ENCODE results near the gene ABCD3.
"Not testable (repeated sequence)": the region's sequence is repeated elsewhere in the genome, so short reads cannot be mapped to it uniquely, and the experiment has no call there.

DNA sequence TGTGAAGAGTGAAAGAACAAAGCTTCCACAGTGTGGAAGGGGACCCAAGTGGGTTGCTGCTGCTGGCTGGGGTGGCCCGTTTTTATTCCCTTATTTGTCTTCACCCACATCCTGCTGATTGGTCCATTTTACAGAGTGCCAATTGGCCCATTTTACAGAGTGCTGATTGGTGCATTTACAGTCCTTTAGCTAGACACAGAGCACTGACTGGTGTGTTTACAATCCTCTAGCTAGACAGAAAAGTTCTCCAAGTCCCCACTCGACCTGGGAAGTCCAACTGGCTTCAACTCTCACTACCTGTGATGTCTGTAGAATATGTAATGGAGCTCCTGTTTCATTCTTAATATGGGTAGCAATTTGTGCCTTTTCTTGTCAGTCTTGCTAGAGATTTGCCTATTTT lies 39.7 kb upstream of the ABCD3 start:
- TF ChIP-seq CTCF (IDR thresholded peaks at IDR 0.05); EZH2phosphoT487 (IDR thresholded peaks at IDR 0.05; ENCODE audit: borderline replicate concordance, low read depth); EP300 (IDR thresholded peaks at IDR 0.05; ENCODE audit: borderline replicate concordance in 1 of 2, low read depth in 1 of 2, low read length in 1 of 2); FOSL2 (IDR thresholded peaks at IDR 0.05; ENCODE audit: borderline replicate concordance, low read depth): not testable (repeated sequence)
